ENCODE data around the gene DNAH12.
"Not testable (repeated sequence)": the region's sequence is repeated elsewhere in the genome, so short reads cannot be mapped to it uniquely, and the experiment has no call there.

The DNAH12 gene

GRCh38 chr3:57411715-57412114 lies 132.4 kb downstream of the DNAH12 start:
- no peak for DNase-seq (ENCODE audit: low read depth in 1 of 2, low spot score in 1 of 2)

- no peak for DNase-seq (ENCODE audit: low read depth in 1 of 2, low spot score in 1 of 2)
Measured at GRCh38 chr3:57409471-57409870, 134.7 kb downstream of the DNAH12 start.

- DNase-seq (ENCODE audit: low read depth in 1 of 2, low spot score in 1 of 2) = no peak
Measured at GRCh38 chr3:57402675-57403074, 141.5 kb downstream of the DNAH12 start.

GRCh38 chr3:57397175-57398026 lies 146.7 kb downstream of the DNAH12 start:
- peak; percentile 13 to 20 for DNase-seq (ENCODE audit: low read depth in 1 of 2, low spot score in 1 of 2)

- DNase-seq (ENCODE audit: low read depth in 1 of 2, low spot score in 1 of 2) = no peak
Measured at GRCh38 chr3:57393977-57394376, 150.2 kb downstream of the DNAH12 start.

- DNase-seq (ENCODE audit: low read depth in 1 of 2, low spot score in 1 of 2) = no peak
Measured at GRCh38 chr3:57391767-57392166, 152.4 kb downstream of the DNAH12 start.

- no peak for DNase-seq (ENCODE audit: low read depth in 1 of 2, low spot score in 1 of 2)
Measured at GRCh38 chr3:57389271-57389670, 154.9 kb downstream of the DNAH12 start.

- no peak for DNase-seq (ENCODE audit: low read depth in 1 of 2, low spot score in 1 of 2)
Measured at GRCh38 chr3:57386307-57386706, 157.8 kb downstream of the DNAH12 start.

GRCh38 chr3:57385498-57385897 lies 158.6 kb downstream of the DNAH12 start:
- DNase-seq (ENCODE audit: low read depth in 1 of 2, low spot score in 1 of 2) = no peak

- DNase-seq (ENCODE audit: low read depth in 1 of 2, low spot score in 1 of 2) = no peak
Measured at GRCh38 chr3:57383838-57384237, 160.3 kb downstream of the DNAH12 start.

GRCh38 chr3:57383406-57383805 lies 160.7 kb downstream of the DNAH12 start:
- DNase-seq (ENCODE audit: low read depth in 1 of 2, low spot score in 1 of 2) = no peak

- no peak for DNase-seq (ENCODE audit: low read depth in 1 of 2, low spot score in 1 of 2)
Measured at GRCh38 chr3:57382933-57383332, 161.2 kb downstream of the DNAH12 start.

- DNase-seq (ENCODE audit: low read depth in 1 of 2, low spot score in 1 of 2) = no peak
Measured at GRCh38 chr3:57370341-57370740, 173.8 kb downstream of the DNAH12 start.

- DNase-seq (ENCODE audit: low read depth in 1 of 2, low spot score in 1 of 2) = not testable (repeated sequence)
Measured at GRCh38 chr3:57365089-57365488, 179.1 kb downstream of the DNAH12 start.

GRCh38 chr3:57356275-57356674 lies 187.9 kb downstream of the DNAH12 start:
- DNase-seq (ENCODE audit: low read depth in 1 of 2, low spot score in 1 of 2) = not testable (repeated sequence)

- no peak for DNase-seq (ENCODE audit: low read depth in 1 of 2, low spot score in 1 of 2)
Measured at GRCh38 chr3:57354768-57355167, 189.4 kb downstream of the DNAH12 start.

- no peak for DNase-seq (ENCODE audit: low read depth in 1 of 2, low spot score in 1 of 2)
Measured at GRCh38 chr3:57350271-57350670, 193.9 kb downstream of the DNAH12 start.

GRCh38 chr3:57339071-57339642 lies 205.0 kb downstream of the DNAH12 start:
- DNase-seq (ENCODE audit: low read depth in 1 of 2, low spot score in 1 of 2) = not testable (repeated sequence)

- DNase-seq (ENCODE audit: low read depth in 1 of 2, low spot score in 1 of 2) = not testable (repeated sequence)
Measured at GRCh38 chr3:57338272-57339070, 205.7 kb downstream of the DNAH12 start.

GRCh38 chr3:57335283-57335938 lies 208.7 kb downstream of the DNAH12 start:
- no peak for DNase-seq (ENCODE audit: low read depth in 1 of 2, low spot score in 1 of 2)

GRCh38 chr3:57331078-57331610 lies 213.0 kb downstream of the DNAH12 start:
- DNase-seq (ENCODE audit: low read depth in 1 of 2, low spot score in 1 of 2) = no peak

All from activated T-helper 1 cell treated with anti-CD3 and anti-CD28 coated beads, Interleukin-2, amount 50 U/mL, for 16 hours (primary cell).